HepG2 (cell line): ENCODE results near the gene OR2AT4. TPM values are rescaled to one million over a fixed set of nuclear protein-coding genes. Genes with fewer than 3 reads are reported as not detected.

Source experiments
- ATAC-seq: fragments of 200-7000 bp; cut with Tn5 transposase; 3 replicates; pipeline ENCODE4 v1.9.1; 2020; ENCODE audit warnings: mild to moderate bottlenecking, moderate library complexity
- BruUV-seq: library from RNA; stranded (reverse); fragments of 400-500 nt; replicated peaks from 2 replicates; lab custom pipeline; 2021; lab: Mats Ljungman, UMichigan
- CTCF ChIA-PET: fragments of 300-600 bp; formaldehyde crosslinking; extraction: SDS; loops from one replicate; lab custom pipeline; 2021; ENCODE audit warnings: low total read pairs, inconsistent platforms, low intra/inter-chr PET ratio; lab: Yijun Ruan, JAX
- POLR2A ChIA-PET: fragments of 350-600 bp; sonication (Branson Sonifier 250); formaldehyde crosslinking; loops from one replicate; lab custom pipeline; 2020; ENCODE audit warnings: antibody characterized with exemption, inconsistent platforms; lab: Yijun Ruan, JAX
- DNase-seq: peaks from one replicate; pipeline ENCODE4 v3.0.0-alpha.2; 2015; ENCODE audit warnings: low spot score
- FAIRE-seq: peaks from 3 replicates; lab custom pipeline; 2011; peaks lifted over from hg19 to GRCh38; lab: Jason Lieb, UNC
- H2AFZ ChIP-seq: one replicate; pipeline ENCODE4 v1.6.1; 2011; ENCODE audit warnings: low read length, inconsistent platforms
- H3K27ac ChIP-seq: fragments of 300-600 bp; 3 replicates; pipeline ENCODE4 v1.8.0; 2011; ENCODE audit warnings: mixed run types, mild to moderate bottlenecking, mixed read lengths, low read length, inconsistent platforms; ENCODE audit not compliant: insufficient read depth; ENCODE audit errors: extremely low read length
- H3K27me3 ChIP-seq, 2 experiments: fragments of 200-600 bp in 1 of 2; 2 replicates in 1 of 2; 3 replicates in 1 of 2; pipeline versions ENCODE4 v1.6.0 to v1.8.0; 2011; ENCODE audit warnings: low read length in 2 of 2, mild to moderate bottlenecking in 2 of 2, moderate library complexity in 2 of 2, inconsistent platforms in 1 of 2; ENCODE audit not compliant: insufficient read depth in 2 of 2, control insufficient read depth in 1 of 2
- H3K36me3 ChIP-seq, 2 experiments: fragments of 200-600 bp in 1 of 2; replicated peaks in 1 of 2; 2 replicates in 1 of 2; 3 replicates in 1 of 2; pipeline versions ENCODE4 v1.5.1 to v1.8.0; 2011; ENCODE audit warnings: low read length in 2 of 2, inconsistent platforms in 1 of 2; ENCODE audit not compliant: insufficient read depth in 2 of 2, control insufficient read depth in 1 of 2
- H3K4me1 ChIP-seq: 2 replicates; pipeline ENCODE4 v1.5.1; 2012; ENCODE audit warnings: low read length, inconsistent platforms; ENCODE audit not compliant: insufficient read depth
- H3K4me2 ChIP-seq: 2 replicates; pipeline ENCODE4 v1.6.0; 2011; ENCODE audit warnings: low read depth, low read length, inconsistent platforms
- H3K4me3 ChIP-seq, 3 experiments: fragments of 200-600 bp in 1 of 3; sonication (generic), shearing (Covaris generic) in 1 of 3; replicated peaks in 1 of 3; 2 replicates each; pipeline ENCODE4 v1.5.1; 2011 to 2016; ENCODE audit warnings: low read length in 3 of 3, inconsistent platforms in 2 of 3, low read depth in 2 of 3, mild to moderate bottlenecking in 2 of 3, control low read depth in 1 of 3, mixed read lengths in 1 of 3; ENCODE audit not compliant: insufficient read depth in 1 of 3
- H3K79me2 ChIP-seq: one replicate; pipeline ENCODE4 v1.6.1; 2011; ENCODE audit warnings: low read length, inconsistent platforms; ENCODE audit not compliant: insufficient read depth
- H3K9ac ChIP-seq: 2 replicates; pipeline ENCODE4 v1.6.0; 2011; ENCODE audit warnings: mild to moderate bottlenecking, low read depth, low read length, inconsistent platforms; ENCODE audit not compliant: insufficient read depth
- H3K9me3 ChIP-seq: 2 replicates; pipeline ENCODE4 v1.5.1; 2012; ENCODE audit warnings: mild to moderate bottlenecking, low read length
- H4K20me1 ChIP-seq: 2 replicates; pipeline ENCODE4 v1.6.0; 2011; ENCODE audit warnings: inconsistent platforms, mild to moderate bottlenecking, low read length, moderate library complexity; ENCODE audit not compliant: insufficient read depth
- BHLHE40 ChIP-seq: IDR thresholded peaks from 2 replicates; pipeline ENCODE4 v1.6.1; 2011; ENCODE audit warnings: low read length, improper control_type of control experiment
- CHCHD3 ChIP-seq: sonication (generic); formaldehyde crosslinking; IDR thresholded peaks from 2 replicates; pipeline ENCODE4 v1.8.0; 2022; ENCODE audit warnings: mild to moderate bottlenecking, missing genetic modification reagents, moderate library complexity
- CREM ChIP-seq, 2 experiments: sonication (generic) in 1 of 2; formaldehyde crosslinking in 1 of 2; IDR thresholded peaks; 2 replicates each; pipeline versions ENCODE4 v1.4.0 to v1.6.1; 2016 to 2020; ENCODE audit warnings: antibody characterized with exemption in 1 of 2, mild to moderate bottlenecking in 1 of 2, missing genetic modification reagents in 1 of 2
- DBP ChIP-seq: sonication (generic); formaldehyde crosslinking; IDR thresholded peaks from 2 replicates; pipeline ENCODE4 v1.4.0; 2020; ENCODE audit warnings: missing genetic modification reagents; ENCODE audit errors: not compliant biosample characterization
- ETV5 ChIP-seq: IDR thresholded peaks from 2 replicates; pipeline ENCODE4 v1.6.1; 2018; ENCODE audit warnings: missing biosample characterization, missing genetic modification reagents, inconsistent platforms, borderline replicate concordance
- FIP1L1 ChIP-seq: fragments of 200-400 bp; formaldehyde crosslinking; IDR thresholded peaks from 2 replicates; pipeline ENCODE4 v1.6.1; 2018; ENCODE audit warnings: low read depth, mild to moderate bottlenecking, low read length, moderate library complexity, borderline replicate concordance; ENCODE audit not compliant: insufficient read depth
- HDAC6 ChIP-seq: fragments of 200-600 bp; sonication (generic); IDR thresholded peaks from 2 replicates; pipeline ENCODE4 v1.7.0; 2017; ENCODE audit warnings: mild to moderate bottlenecking, antibody characterized with exemption, low read length, low read depth
- TAF1 ChIP-seq: sonication (generic); formaldehyde crosslinking; IDR thresholded peaks from 2 replicates; pipeline ENCODE4 v1.4.0; 2020; ENCODE audit warnings: missing genetic modification reagents
- TARDBP ChIP-seq: sonication (generic); formaldehyde crosslinking; IDR thresholded peaks from 2 replicates; pipeline ENCODE4 v1.8.0; 2022; ENCODE audit warnings: mild to moderate bottlenecking, missing genetic modification reagents
- ZBTB49 ChIP-seq: sonication (generic); formaldehyde crosslinking; IDR thresholded peaks from 2 replicates; pipeline ENCODE4 v1.4.0; 2020; ENCODE audit warnings: missing genetic modification reagents, borderline replicate concordance
- ZFAT ChIP-seq: sonication (generic); formaldehyde crosslinking; conservative IDR thresholded peaks from 2 replicates; pipeline ENCODE4 v1.8.1; 2023; ENCODE audit warnings: missing genetic modification reagents, inconsistent platforms
- ZNF251 ChIP-seq: sonication (generic); formaldehyde crosslinking; IDR thresholded peaks from 2 replicates; pipeline ENCODE4 v1.9.0; 2021; ENCODE audit warnings: mild to moderate bottlenecking, missing genetic modification reagents
- ZNF350 ChIP-seq: sonication (generic); formaldehyde crosslinking; IDR thresholded peaks from 2 replicates; pipeline ENCODE4 v1.4.0; 2020; ENCODE audit warnings: mild to moderate bottlenecking, low read depth, missing genetic modification reagents, borderline replicate concordance
- ZNF432 ChIP-seq: sonication (generic); formaldehyde crosslinking; IDR thresholded peaks from 2 replicates; pipeline ENCODE4 v1.5.0; 2020; ENCODE audit warnings: missing genetic modification reagents, mild to moderate bottlenecking, borderline replicate concordance
- ZNF547 ChIP-seq: sonication (generic); formaldehyde crosslinking; IDR thresholded peaks from 2 replicates; pipeline ENCODE4 v1.5.1; 2020; ENCODE audit warnings: mild to moderate bottlenecking, missing genetic modification reagents
- ZNF563 ChIP-seq: sonication (generic); formaldehyde crosslinking; IDR thresholded peaks from 2 replicates; pipeline ENCODE4 v1.8.0; 2022; ENCODE audit warnings: mild to moderate bottlenecking, moderate library complexity, missing genetic modification reagents
- ZNF784 ChIP-seq: sonication (generic); formaldehyde crosslinking; IDR thresholded peaks from 2 replicates; pipeline ENCODE4 v1.5.1; 2020; ENCODE audit warnings: missing genetic modification reagents, mild to moderate bottlenecking, borderline replicate concordance
- ZSCAN30 ChIP-seq: sonication (generic); formaldehyde crosslinking; IDR thresholded peaks from 2 replicates; pipeline ENCODE4 v1.5.0; 2020; ENCODE audit warnings: mild to moderate bottlenecking, missing genetic modification reagents
- ZSCAN5A ChIP-seq: sonication (generic); formaldehyde crosslinking; IDR thresholded peaks from 2 replicates; pipeline ENCODE4 v1.8.0; 2022; ENCODE audit warnings: mild to moderate bottlenecking, missing genetic modification reagents, borderline replicate concordance
- WGBS: methylation state at CpG from one replicate; pipeline ENCODE4 v1.1.6; 2017; ENCODE audit warnings: low lambda C conversion rate; 5-methylcytosine and 5-hydroxymethylcytosine counted together
- in situ Hi-C: cut with HindIII; loops from 2 replicates; pipeline ENCODE4 v1.10.0; 2017; ENCODE audit warnings: low pct_unique_long_range_greater_than_20kb; ENCODE audit not compliant: extremely low pct_ligation_motif_present
- intact Hi-C: fragments of 100-400 bp; cut with micrococcal nuclease; formaldehyde crosslinking; loops from one replicate; pipeline ENCODE4 v1.10.0; 2022; ENCODE audit not compliant: unreplicated experiment
- polyA plus RNA-seq, 8 experiments: library from polyadenylated mRNA; depleted of rRNA in 3 of 8; stranded (reverse) in 7 of 8; unstranded in 1 of 8; fragments of >200 nt; fragmentation: Illumina TruSeq in 4 of 8; extraction: Trizol in 4 of 8; gene quantifications; 2 replicates each; pipeline versions ENCODE4 v1.2.1 to v1.2.3, GENCODE V29; 2011 to 2016; ENCODE audit warnings: low read depth in 4 of 8, missing spikeins in 1 of 8, mixed read lengths in 1 of 8; ENCODE audit not compliant: insufficient read depth in 1 of 8
- total RNA-seq, 5 experiments: library from RNA; depleted of rRNA; stranded (reverse); fragments of >200 nt; fragmentation: Illumina TruSeq; extraction: Trizol; gene quantifications; 2 replicates each; pipeline ENCODE4 v1.2.3, GENCODE V29; 2016; ENCODE audit warnings: low read depth in 1 of 5

Gene OR2AT4
- total and polyA plus RNA-seq, 2 of the 13 experiments (the other 11 are each of a cell fraction or from before 2014, with no cell fraction given) = not detected

- no peak overlapping the region for H3K4me2 ChIP-seq
- in situ Hi-C loops (no loop called here), intact Hi-C loops (no loop called here)
- CTCF ChIA-PET = no interaction called here
- H3K4me3 ChIP-seq = no peak overlapping the region
- H3K27me3 ChIP-seq = no peaks in the 10 kb centered on the region
- H3K79me2 ChIP-seq = no peaks in the 10 kb centered on the region
- no peak overlapping the region for H2AFZ ChIP-seq
- POLR2A ChIA-PET = no interaction called here
- no peaks in the 10 kb centered on the region for H3K9me3 ChIP-seq
- BruUV-seq = no TSS peak
- no peak for ATAC-seq
- no peaks in the 10 kb centered on the region for H3K36me3 ChIP-seq
- no peak overlapping the region for H3K9ac ChIP-seq
- H3K4me1 ChIP-seq = peaks cover 12% of the 10 kb centered on the region
- no peak for DNase-seq
- WGBS = 32% methylated on average over 7 of the region's 7 CpGs
- H3K27ac ChIP-seq = no peak overlapping the region
- no peaks in the 10 kb centered on the region for H4K20me1 ChIP-seq
- FAIRE-seq = no peak
- no peak for TF ChIP-seq CREM (IDR thresholded peaks at IDR 0.05)
- no peak for TF ChIP-seq CREM (CRISPR knock-in tag; IDR thresholded peaks at IDR 0.05)
- no peak for TF ChIP-seq ZNF784 (CRISPR knock-in tag)
- no peak for TF ChIP-seq TAF1
- no peak for TF ChIP-seq ZNF547 (CRISPR knock-in tag)
- no peak for TF ChIP-seq ZNF251 (CRISPR knock-in tag)
- TF ChIP-seq ZNF563 (CRISPR knock-in tag) = no peak
- no peak for TF ChIP-seq TARDBP (CRISPR knock-in tag)
- no peak for TF ChIP-seq ETV5 (CRISPR knock-in tag)
- no peak for TF ChIP-seq ZBTB49
- no peak for TF ChIP-seq ZSCAN30 (CRISPR knock-in tag)
- no peak for TF ChIP-seq HDAC6
- no peak for TF ChIP-seq ZNF432 (CRISPR knock-in tag)
- TF ChIP-seq ZFAT (CRISPR knock-in tag) = no peak
- TF ChIP-seq ZNF350 (CRISPR knock-in tag) = no peak
- no peak for TF ChIP-seq FIP1L1
- no peak for TF ChIP-seq DBP (CRISPR knock-in tag)
- no peak for TF ChIP-seq ZSCAN5A (CRISPR knock-in tag)
- no peak for TF ChIP-seq BHLHE40
- TF ChIP-seq CHCHD3 = no peak
Observed at GRCh38 chr11:75077316-75077715, 19.4 kb downstream of the OR2AT4 start.
